ENCODE measurements around the gene CACNG8.
"Not testable (repeated sequence)": the region's sequence is repeated elsewhere in the genome, so short reads cannot be mapped to it uniquely, and the experiment has no call there.

Gene CACNG8

DNA sequence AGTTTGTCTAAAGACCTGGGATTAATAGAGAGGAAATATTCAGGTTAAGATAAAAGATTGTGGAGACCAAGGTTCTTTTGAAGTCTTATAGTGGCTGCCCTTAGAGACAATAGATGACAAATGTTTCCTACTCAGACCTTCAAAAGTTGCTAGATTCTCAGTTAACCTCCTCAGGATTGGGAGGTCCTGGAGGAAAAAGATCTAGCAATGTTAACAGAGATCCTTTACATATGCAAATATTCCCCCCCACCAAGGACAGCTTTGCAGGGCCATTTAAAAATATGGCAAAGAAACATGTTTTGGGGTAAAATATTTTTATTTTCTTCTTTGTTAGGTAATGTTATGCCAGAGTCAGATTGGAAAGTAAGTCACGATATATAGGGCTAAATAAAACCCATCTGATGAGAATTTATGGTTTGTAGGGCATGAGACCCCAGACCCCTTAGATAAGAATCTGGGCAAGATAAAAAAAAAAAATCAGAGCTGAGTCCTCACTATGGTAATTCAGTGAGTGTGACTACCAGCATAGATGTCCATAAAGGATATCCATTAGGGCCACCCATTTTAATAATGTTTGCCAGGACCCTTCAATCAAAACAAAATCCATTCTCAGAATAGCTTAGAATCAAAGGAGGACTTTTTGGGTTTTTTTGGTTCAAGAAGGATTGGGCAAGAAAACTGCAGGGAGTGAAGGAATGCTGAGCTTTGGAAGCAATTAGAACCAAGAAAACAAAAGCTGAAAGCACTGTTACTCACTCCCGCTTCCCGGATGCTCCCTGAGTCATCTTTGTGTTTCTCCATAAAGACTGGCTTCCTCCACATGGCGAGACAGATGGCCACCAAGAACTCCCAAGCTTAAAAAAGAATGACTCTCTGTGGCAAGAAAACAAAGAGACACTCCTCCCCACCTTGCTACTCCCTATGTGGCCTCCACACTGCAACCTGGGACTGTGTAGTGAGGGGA is 72.8 kb downstream of the CACNG8 start:
- peak; percentile 32 for DNase-seq (ENCODE audit: low read depth, low spot score)

DNA sequence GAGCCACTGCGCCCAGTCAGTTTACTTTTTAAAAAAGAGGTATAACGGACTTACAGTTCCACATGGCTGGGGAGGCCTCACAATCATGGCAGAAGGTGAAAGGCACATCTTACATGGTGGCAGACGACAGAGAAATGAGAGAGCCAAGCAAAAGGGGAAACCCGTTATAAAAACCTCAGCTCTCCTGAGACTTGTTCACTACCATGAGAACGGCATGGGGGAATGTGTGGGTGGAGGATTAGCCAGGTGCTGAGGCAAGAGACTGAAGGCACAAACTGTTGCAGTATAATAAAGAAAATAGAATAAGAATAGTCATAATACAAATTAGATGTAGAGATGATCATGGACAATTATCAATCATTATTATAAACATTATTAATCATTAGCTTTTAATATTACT is 73.8 kb downstream of the CACNG8 start:
- not testable (repeated sequence) for DNase-seq (ENCODE audit: low read depth, low spot score)
